GM18507 (cell line): ENCODE results near the gene PTPRD.

Experiments used
- DNase-seq: peaks from one replicate; pipeline ENCODE4 v3.0.0; 2011; ENCODE audit warnings: low read depth; ENCODE audit not compliant: insufficient read length; ENCODE audit errors: extremely low spot score
- FAIRE-seq: peaks from 2 replicates; lab custom pipeline; 2011; peaks lifted over from hg19 to GRCh38; lab: Jason Lieb, UNC

Gene PTPRD

GRCh38 chr9:8680157-8680556, 1932.6 kb downstream of the PTPRD start:
- no peak for FAIRE-seq

DNA sequence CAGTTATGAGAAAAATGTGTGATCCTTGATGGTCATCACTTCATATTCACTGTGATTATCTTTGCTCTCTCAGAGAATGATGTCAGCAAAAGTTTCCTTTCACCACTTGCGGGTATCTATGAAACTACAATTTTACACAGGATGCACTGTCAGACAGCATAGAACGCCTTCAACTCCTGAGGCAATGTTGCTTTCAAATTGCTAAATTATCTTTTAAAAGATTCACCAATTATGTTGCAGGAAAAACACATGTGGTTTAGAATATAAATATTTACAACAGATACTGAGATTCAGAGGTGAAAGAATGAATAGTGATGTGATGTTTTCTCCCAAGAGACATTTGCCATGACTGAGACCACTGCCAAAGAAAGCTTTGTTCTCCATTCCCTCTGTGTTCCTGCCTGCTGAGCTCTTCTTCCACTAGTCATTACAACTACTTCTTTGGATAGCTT, 1933.4 kb downstream of the PTPRD start:
- no peak for FAIRE-seq
- no peak for DNase-seq

More at GRCh38 chr9:8680157-8680556, 1932.6 kb downstream of the PTPRD start:
- DNase-seq, result no peak

GRCh38 chr9:8677741-8678140, 1935.1 kb downstream of the PTPRD start:
- no peak for FAIRE-seq
- DNase-seq, result no peak

GRCh38 chr9:8674536-8674935, 1938.3 kb downstream of the PTPRD start:
- no peak for FAIRE-seq
- DNase-seq, result no peak

GRCh38 chr9:8673830-8674229, 1939.0 kb downstream of the PTPRD start:
- FAIRE-seq (no peak), DNase-seq (no peak)

GRCh38 chr9:8670751-8671150, 1942.1 kb downstream of the PTPRD start:
- FAIRE-seq, result no peak

GRCh38 chr9:8668751-8669150, 1944.1 kb downstream of the PTPRD start:
- DNase-seq (no peak), FAIRE-seq (no peak)

More at GRCh38 chr9:8670751-8671150, 1942.1 kb downstream of the PTPRD start:
- no peak for DNase-seq

- FAIRE-seq (no peak), DNase-seq (no peak)
Measured at GRCh38 chr9:8668231-8668630, 1944.6 kb downstream of the PTPRD start.

GRCh38 chr9:8666060-8666459, 1946.7 kb downstream of the PTPRD start:
- DNase-seq (no peak), FAIRE-seq (no peak)

GRCh38 chr9:8660383-8660782, 1952.4 kb downstream of the PTPRD start:
- no peak for DNase-seq

DNA sequence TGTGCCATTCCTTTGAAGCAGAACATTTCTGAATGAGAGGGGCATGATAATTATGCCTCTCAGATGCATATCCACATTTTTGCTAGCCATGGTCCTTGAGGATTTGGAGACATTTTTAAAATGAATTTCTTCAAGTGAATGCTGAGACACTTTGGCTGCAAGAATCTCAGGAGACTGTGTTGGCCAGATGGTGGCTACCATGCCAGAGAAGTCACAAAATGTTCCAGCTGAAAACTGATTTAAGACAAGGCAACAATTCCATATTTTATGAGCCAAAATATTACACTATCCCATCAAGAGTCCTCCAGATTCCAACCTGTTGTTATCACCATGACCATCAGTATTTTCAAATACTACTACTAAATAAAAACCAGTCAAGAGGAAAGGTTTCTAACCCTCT, 1953.7 kb downstream of the PTPRD start:
- FAIRE-seq, result no peak
- DNase-seq, result no peak

More at GRCh38 chr9:8660383-8660782, 1952.4 kb downstream of the PTPRD start:
- no peak for FAIRE-seq

GRCh38 chr9:8655071-8655470, 1957.7 kb downstream of the PTPRD start:
- FAIRE-seq, result no peak
- no peak for DNase-seq

DNA sequence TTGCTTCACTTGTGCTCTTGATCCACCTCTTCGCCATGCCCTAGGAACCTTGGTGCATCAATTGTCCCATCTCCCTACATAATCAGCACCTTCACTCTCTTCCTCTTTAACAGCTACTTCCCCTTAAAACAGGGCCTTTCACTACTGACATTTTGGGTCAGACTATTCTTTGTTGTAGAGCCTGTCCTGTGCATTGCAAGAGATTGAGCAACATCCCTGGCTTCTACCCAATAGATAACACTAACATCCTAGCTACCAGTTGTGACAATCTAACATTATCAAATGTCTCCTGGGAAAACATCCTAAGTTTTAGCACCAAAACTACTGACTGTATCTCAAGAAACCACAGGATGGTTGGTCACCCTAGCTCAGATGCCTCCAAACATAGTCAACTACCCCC, 1958.9 kb downstream of the PTPRD start:
- no peak for DNase-seq
- FAIRE-seq, result no peak

- no peak for FAIRE-seq
- no peak for DNase-seq
Measured at GRCh38 chr9:8653111-8653510, 1959.7 kb downstream of the PTPRD start.

- FAIRE-seq (no peak), DNase-seq (no peak)
Measured at GRCh38 chr9:8652255-8652654, 1960.5 kb downstream of the PTPRD start.

GRCh38 chr9:8651846-8652215, 1961.0 kb downstream of the PTPRD start:
- DNase-seq (no peak), FAIRE-seq (no peak)

DNA sequence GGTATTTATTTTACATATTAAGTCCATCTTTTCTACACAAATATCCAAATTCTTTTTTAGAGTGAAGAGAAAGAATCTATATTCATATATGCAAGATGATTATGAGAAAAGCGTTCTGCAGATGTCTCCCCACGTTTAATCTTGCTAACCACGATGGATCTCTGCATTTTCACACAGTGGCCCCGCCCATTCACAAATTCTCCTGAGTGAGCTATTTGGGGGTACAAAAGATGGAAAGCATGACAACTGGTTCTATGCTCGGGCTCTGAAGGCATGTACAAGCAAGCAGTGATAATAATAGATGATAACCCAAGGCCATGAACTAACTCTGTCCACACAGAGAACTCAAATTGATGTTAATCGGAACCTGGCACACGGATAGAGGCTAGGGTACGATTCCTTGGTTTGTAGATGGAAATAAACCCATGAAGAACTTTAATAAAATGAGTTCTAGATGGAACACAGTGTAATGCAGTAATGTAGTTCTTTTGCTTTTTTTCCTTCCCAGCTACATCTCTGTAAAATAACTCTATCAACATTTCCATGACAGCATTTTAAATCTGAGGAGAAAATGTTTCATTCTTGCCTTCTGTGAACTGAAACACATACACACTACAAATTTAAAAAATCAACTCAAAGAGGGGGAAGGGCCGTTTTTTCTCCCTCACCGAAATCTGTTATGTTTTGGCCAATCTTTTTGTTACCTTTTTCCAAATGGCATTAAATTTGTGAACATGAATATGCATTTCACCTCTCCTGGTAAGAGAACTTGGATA, 1961.5 kb downstream of the PTPRD start:
- DNase-seq (no peak), FAIRE-seq (no peak)

GRCh38 chr9:8649807-8650206, 1963.0 kb downstream of the PTPRD start:
- no peak for DNase-seq
- FAIRE-seq, result no peak

DNA sequence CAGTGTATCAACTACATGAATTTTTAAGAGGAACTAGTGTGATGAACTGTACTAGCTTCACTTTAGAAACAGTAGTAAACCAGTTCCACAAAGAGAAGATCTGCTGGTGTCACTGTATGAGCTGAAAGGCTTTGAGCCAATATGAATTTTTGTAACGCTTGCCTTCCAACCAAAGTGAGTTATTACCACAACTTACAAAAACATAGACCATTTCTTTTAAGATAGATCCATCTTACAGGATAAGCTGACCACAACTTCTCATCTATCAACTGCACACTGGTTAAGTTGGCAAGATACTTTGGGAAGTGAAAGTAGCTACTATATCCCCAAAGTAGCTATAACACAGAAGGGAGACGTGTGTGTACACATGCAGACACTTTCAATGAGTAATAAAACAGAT, 1963.6 kb downstream of the PTPRD start:
- FAIRE-seq (no peak), DNase-seq (no peak)

GRCh38 chr9:8648271-8648845, 1964.4 kb downstream of the PTPRD start:
- DNase-seq (no peak), FAIRE-seq (no peak)

DNA sequence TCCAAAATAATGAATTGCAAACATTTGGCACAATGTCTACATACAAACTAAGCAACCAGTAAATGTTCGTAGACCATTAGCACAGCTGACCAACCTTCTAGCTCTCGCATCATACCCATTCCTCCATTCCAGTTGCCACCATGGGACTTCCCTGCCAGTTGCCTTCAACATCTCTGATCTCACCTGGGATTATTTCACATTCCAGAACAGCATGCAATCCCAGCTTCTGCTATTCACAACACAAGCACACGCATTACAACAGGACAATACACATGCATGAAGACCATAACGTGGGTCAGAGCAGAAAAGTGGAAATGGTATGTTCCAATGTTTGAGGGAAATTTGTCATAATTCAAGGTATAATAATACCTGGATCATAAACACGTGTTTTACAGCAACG, 1965.0 kb downstream of the PTPRD start:
- FAIRE-seq (no peak), DNase-seq (no peak)
